GM12865 (cell line): ENCODE measurements around the gene GPR107.

Source experiments
- DNase-seq: peaks from one replicate; pipeline ENCODE4 v3.0.0; 2010; ENCODE audit warnings: low read depth
- H3K4me3 ChIP-seq: 2 replicates; pipeline ENCODE4 v1.5.1; 2011; ENCODE audit warnings: mild to moderate bottlenecking, low read depth, low read length, control low read depth
- CTCF ChIP-seq: IDR thresholded peaks from 2 replicates; pipeline ENCODE4 v1.5.1; 2011; ENCODE audit warnings: low read length, control low read depth, low read depth, inconsistent platforms; ENCODE audit not compliant: insufficient read depth; ENCODE audit errors: missing control alignments

The GPR107 gene

GRCh38 chr9:130171226-130172148 lies 117.8 kb downstream of the GPR107 start:
- DNase-seq, result no peak
- H3K4me3 ChIP-seq, result no peak overlapping the region

DNA sequence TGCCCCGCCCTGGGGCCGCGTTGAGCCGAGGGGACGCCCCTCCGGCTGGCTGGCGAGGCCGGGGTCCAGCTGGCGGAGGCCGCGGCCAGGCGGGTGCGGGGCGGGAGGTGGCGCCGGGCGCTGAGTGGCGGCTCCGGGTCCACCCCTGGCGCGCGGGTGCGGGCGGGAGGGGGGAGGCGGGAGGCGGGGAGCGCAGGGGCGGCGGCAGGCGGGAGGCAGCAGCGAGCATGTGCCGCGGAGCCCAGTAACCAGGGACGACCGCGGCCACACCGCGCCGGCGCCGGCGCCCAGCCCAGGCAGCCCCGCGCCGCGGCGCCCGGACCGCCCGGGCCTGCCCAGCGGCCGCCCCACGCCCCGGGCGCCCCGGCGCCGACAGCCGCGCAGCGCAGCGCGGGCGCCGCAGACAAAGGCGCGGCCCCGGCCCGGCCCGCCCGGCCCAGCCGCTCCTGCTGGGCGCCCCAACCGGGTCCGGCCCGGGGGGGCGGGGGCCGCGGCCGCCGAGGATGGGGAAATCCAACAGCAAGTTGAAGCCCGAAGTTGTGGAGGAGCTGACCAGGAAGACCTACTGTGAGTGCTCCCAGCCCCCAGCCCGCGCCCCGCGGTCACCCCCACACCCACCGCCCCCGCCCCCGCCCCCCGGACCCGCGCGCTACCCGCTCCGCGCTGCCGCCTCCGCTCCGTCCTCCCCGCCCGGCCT lies 118.6 kb downstream of the GPR107 start, which contains the start of gene NCS1:
TSS of gene NCS1 (plus strand) at position 244 of the 697 bp plus-strand sequence. CDS start at position 504, 260 bp downstream.
- DNase-seq, result no peak
- no peak within 1 kb of the TSS for H3K4me3 ChIP-seq

More at GRCh38 chr9:130171226-130172148, 117.8 kb downstream of the GPR107 start:
- no peak for TF ChIP-seq CTCF

DNA sequence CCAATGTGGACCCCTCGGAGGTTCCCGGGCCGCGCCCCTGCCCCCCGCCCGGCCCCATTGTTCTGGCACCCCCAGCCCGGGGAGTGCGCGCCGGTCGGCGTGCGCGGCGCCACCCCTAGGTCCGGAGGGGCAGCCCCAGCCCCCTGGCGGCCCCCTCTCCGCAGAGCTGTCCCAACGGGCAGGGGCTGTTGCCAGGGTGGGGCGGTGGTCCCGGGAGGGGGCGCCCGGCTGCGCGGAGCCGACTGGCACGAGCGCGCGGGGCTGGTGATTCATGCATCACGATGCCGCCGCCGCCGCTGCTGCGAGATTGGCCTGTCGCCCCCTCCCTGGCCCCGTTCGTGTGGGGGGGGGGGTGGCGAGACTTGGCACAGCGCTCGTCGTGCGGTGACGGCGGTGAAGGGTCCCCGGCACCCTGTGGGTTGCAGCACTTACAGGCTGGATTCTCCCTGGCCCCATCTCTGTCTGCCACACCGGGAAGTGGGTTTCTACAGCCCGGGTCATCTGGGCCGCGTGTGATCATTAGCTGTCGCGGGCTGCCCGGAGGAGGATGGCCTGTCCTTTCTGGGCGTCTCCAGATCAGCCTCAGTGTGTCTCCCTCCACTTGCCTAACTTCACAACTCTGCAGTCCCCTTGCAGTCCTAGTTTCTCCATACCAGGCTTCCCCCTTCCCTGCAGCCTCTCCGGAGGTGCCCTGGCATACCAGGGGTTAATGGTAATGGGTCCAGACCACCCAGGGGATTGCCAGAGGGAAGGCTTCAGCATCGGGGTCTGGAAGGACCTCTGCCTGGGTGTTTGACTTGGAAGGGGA lies 119.4 kb downstream of the GPR107 start:
- no peak for DNase-seq
- no peak for TF ChIP-seq CTCF
- H3K4me3 ChIP-seq, result no peak overlapping the region

More for the DNA sequence above, 118.6 kb downstream of the GPR107 start, which contains the start of gene NCS1:
- no peak for TF ChIP-seq CTCF

GRCh38 chr9:130173666-130173983 lies 119.9 kb downstream of the GPR107 start:
- no peak for DNase-seq
- H3K4me3 ChIP-seq, result no peak overlapping the region
- no peak for TF ChIP-seq CTCF

GRCh38 chr9:130174025-130174424 lies 120.3 kb downstream of the GPR107 start:
- DNase-seq, result no peak
- H3K4me3 ChIP-seq, result no peak overlapping the region
- no peak for TF ChIP-seq CTCF

DNA sequence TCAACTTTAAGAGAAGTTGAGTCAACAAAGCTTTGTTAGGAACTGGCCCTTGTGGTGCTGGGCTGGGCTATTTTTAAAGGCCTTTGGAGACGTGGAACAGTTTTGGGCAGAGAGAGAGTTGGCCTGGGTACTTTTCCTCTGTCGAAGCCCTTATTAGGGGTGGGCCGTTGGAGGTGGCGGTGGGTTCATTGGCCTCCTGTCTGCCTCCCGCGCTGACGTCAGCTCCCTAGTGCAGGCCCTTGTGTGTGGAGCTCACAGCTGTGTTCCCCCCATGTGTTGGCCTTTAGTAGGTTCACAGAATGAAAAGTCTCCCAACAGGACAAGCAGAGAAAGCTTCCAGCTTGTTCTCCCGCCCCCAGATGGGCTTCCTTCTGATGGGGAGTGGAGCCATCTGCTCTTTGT lies 121.2 kb downstream of the GPR107 start:
- no peak for DNase-seq
- no peak overlapping the region for H3K4me3 ChIP-seq
- TF ChIP-seq CTCF, result no peak
